ENCODE results near the gene MLX. TPM values are rescaled to one million over a fixed set of nuclear protein-coding genes. Genes with fewer than 3 reads are reported as not detected.
A peak's percentile ranks its signal among the peaks of the same experiment; 100 is the strongest.
"Not testable (repeated sequence)": the region's sequence is repeated elsewhere in the genome, so short reads cannot be mapped to it uniquely, and the experiment has no call there.

The MLX gene
- total and polyA plus RNA-seq, 2 experiments from 2014 or later = 30.8 to 37.0 TPM

DNA sequence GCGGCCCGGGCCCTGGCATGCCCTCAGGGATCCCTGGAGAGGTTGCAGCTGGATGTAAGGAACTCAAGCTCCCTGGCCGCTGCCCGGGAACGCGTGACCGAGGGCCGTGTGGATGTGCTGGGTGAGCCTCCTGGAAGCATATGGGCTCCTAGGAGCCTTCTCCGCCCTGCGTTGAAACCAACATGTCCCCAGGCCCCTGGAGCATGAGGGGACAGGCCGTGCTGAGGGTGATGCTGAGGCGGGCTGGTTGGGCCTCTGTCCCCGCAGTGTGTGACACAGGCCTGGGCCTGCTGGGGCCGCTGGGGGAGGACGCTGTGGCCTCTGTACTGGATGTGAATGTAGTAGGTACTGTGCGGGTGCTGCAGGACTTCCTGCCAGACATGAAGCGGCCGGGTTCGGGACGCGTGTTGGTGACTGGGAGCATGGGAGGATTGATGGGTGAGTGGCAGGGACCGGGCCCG lies 19.9 kb upstream of the MLX start:
- Histone ChIP-seq H4K20me1 (ENCODE audit: insufficient read depth) (no peaks in the 10 kb centered on the region), H3K27ac (no peak overlapping the region), H3K4me2 (ENCODE audit: unreplicated experiment) (no peak overlapping the region), H3K9me2 (ENCODE audit: insufficient read depth) (no peaks in the 10 kb centered on the region), H3K27me3 (replicated peaks; ENCODE audit: insufficient read depth) (no peaks in the 10 kb centered on the region), H3K9ac (no peak overlapping the region), H2AFZ (no peak overlapping the region), H3K36me3 (ENCODE audit: low read depth) (no peaks in the 10 kb centered on the region; the same call in 1 of the 2 replicates), H3K4me3 (no peak overlapping the region), H3K4me1 (ENCODE audit: insufficient read depth) (no peaks in the 10 kb centered on the region), H3K79me2 (ENCODE audit: insufficient read depth) (peaks cover 9% of the 10 kb centered on the region; the same call in 1 of the 2 replicates), H3F3A (ENCODE audit: insufficient read depth) (0 out of 2 replicates have a peak, but pooled peaks cover 7% of the 10 kb centered on the region), H3K9me3 (ENCODE audit: low read depth) (no peaks in the 10 kb centered on the region)
- TF ChIP-seq EZH2 (IDR thresholded peaks at IDR 0.05; ENCODE audit: insufficient read depth, poor library complexity, severe bottlenecking) = no peak
- no peak for TF ChIP-seq EZH2phosphoT487 (IDR thresholded peaks at IDR 0.05; ENCODE audit: insufficient read depth, low read depth)
- no peak for DNase-seq
- WGBS, 2 experiments (ENCODE audit: low coverage in 1 of 2, low lambda C conversion rate in 2 of 2, missing lambda C conversion rate in 2 of 2) = 78 to 84% methylated on average over 21 to 22 of the region's 23 CpGs
- in situ Hi-C loops (cut with MboI) = no loop called here

GRCh38 chr17:42547698-42548069 lies 19.2 kb upstream of the MLX start:
- H3K36me3 ChIP-seq (ENCODE audit: low read depth) = no peaks in the 10 kb centered on the region
- 0 out of 2 replicates have a peak, but pooled peaks cover 7% of the 10 kb centered on the region for H3F3A ChIP-seq (ENCODE audit: insufficient read depth)
- H3K79me2 ChIP-seq (ENCODE audit: insufficient read depth) = peaks cover 9% of the 10 kb centered on the region; the same call in 1 of the 2 replicates
- H3K4me1 ChIP-seq (ENCODE audit: insufficient read depth) = no peaks in the 10 kb centered on the region
- H3K9me3 ChIP-seq (ENCODE audit: low read depth) = no peaks in the 10 kb centered on the region
- no peak for DNase-seq
- in situ Hi-C loops (cut with MboI) = no loop called here
- no peaks in the 10 kb centered on the region for H3K9me2 ChIP-seq (ENCODE audit: insufficient read depth)
- no peak overlapping the region for H3K27ac ChIP-seq
- WGBS, 2 experiments (ENCODE audit: low coverage in 1 of 2, low lambda C conversion rate in 2 of 2, missing lambda C conversion rate in 2 of 2) = 93 to 96% methylated on average over 14 of the region's 14 CpGs
- H3K27me3 ChIP-seq (replicated peaks; ENCODE audit: insufficient read depth) = no peaks in the 10 kb centered on the region
- H4K20me1 ChIP-seq (ENCODE audit: insufficient read depth) = no peaks in the 10 kb centered on the region
- no peak overlapping the region for H3K4me3 ChIP-seq
- H3K4me2 ChIP-seq (ENCODE audit: unreplicated experiment) = no peak overlapping the region
- H3K9ac ChIP-seq = no peak overlapping the region
- no peak overlapping the region for H2AFZ ChIP-seq
- TF ChIP-seq EZH2phosphoT487 (IDR thresholded peaks at IDR 0.05; ENCODE audit: insufficient read depth, low read depth) (no peak), EZH2 (IDR thresholded peaks at IDR 0.05; ENCODE audit: insufficient read depth, poor library complexity, severe bottlenecking) (no peak)

- no peaks in the 10 kb centered on the region for H3K36me3 ChIP-seq (ENCODE audit: low read depth)
- H2AFZ ChIP-seq = no peak overlapping the region
- 42 to 46% methylated on average over 47 to 74 of the region's 74 CpGs for WGBS, 2 experiments (ENCODE audit: low coverage in 1 of 2, low lambda C conversion rate in 2 of 2, missing lambda C conversion rate in 2 of 2)
- H3K27ac ChIP-seq = no peak overlapping the region
- H3K9ac ChIP-seq = no peak overlapping the region
- H4K20me1 ChIP-seq (ENCODE audit: insufficient read depth) = no peaks in the 10 kb centered on the region
- H3K79me2 ChIP-seq (ENCODE audit: insufficient read depth) = peaks cover 9% of the 10 kb centered on the region; the same call in 1 of the 2 replicates
- in situ Hi-C loops (cut with MboI) = no loop called here
- TF ChIP-seq EZH2 (IDR thresholded peaks at IDR 0.05; ENCODE audit: insufficient read depth, poor library complexity, severe bottlenecking) = no peak
- TF ChIP-seq EZH2phosphoT487 (IDR thresholded peaks at IDR 0.05; ENCODE audit: insufficient read depth, low read depth) = no peak
- H3K27me3 ChIP-seq (replicated peaks; ENCODE audit: insufficient read depth) = no peaks in the 10 kb centered on the region
- H3K4me3 ChIP-seq = no peak overlapping the region
- H3K4me1 ChIP-seq (ENCODE audit: insufficient read depth) = no peaks in the 10 kb centered on the region
- H3F3A ChIP-seq (ENCODE audit: insufficient read depth) = 0 out of 2 replicates have a peak, but pooled peaks cover 7% of the 10 kb centered on the region
- no peak for DNase-seq
- no peaks in the 10 kb centered on the region for H3K9me2 ChIP-seq (ENCODE audit: insufficient read depth)
- no peaks in the 10 kb centered on the region for H3K9me3 ChIP-seq (ENCODE audit: low read depth)
- H3K4me2 ChIP-seq (ENCODE audit: unreplicated experiment) = no peak overlapping the region
Measured at GRCh38 chr17:42548070-42548837, 18.6 kb upstream of the MLX start.

DNA sequence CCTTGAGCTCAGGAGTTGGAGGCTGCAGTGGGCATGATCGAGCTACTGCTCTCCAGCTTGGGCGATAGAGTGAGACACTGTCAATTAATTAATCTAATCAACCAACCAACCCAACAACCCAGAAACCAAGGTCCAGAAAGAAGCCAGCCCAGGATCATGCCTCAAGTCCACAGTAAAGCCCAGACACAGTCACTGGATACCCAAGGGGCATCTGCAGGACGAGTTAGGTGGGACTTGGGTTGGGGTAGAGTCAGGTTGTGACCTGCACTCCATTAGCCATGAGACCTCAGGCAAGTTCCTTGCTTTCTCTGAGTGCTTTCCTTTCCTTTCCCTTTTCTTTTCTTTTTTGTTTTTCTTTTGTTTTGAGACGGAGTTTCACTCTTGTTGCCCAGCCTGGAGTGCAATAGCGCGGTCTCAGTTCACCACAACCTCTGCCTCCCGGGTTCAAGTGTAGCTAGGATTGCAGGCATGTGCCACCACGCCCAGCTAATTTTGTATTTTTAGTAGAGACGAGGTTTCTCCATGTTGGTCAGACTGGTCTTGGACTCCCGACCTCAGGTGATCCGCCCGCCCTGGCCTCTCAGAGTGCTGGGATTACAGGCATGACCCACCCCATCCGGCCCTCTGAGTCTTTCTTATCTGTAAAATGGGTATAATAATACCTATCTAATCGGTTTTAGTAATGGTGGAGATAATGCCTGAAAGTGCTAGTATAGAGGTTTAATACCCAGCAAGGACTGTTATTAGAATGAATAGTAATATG lies 17.7 kb upstream of the MLX start:
- in situ Hi-C loops (cut with MboI) = no loop called here
- H4K20me1 ChIP-seq (ENCODE audit: insufficient read depth) = no peaks in the 10 kb centered on the region
- H3F3A ChIP-seq (ENCODE audit: insufficient read depth) = 0 out of 2 replicates have a peak, but pooled peaks cover 7% of the 10 kb centered on the region
- peaks cover 15% of the 10 kb centered on the region; the same call in 1 of the 2 replicates for H3K79me2 ChIP-seq (ENCODE audit: insufficient read depth)
- no peak for DNase-seq
- no peak overlapping the region for H3K9ac ChIP-seq
- no peaks in the 10 kb centered on the region for H3K27me3 ChIP-seq (replicated peaks; ENCODE audit: insufficient read depth)
- H2AFZ ChIP-seq = no peak overlapping the region
- no peaks in the 10 kb centered on the region for H3K9me2 ChIP-seq (ENCODE audit: insufficient read depth)
- no peaks in the 10 kb centered on the region for H3K36me3 ChIP-seq (ENCODE audit: low read depth)
- no peak overlapping the region for H3K4me2 ChIP-seq (ENCODE audit: unreplicated experiment)
- H3K27ac ChIP-seq = no peak overlapping the region
- no peaks in the 10 kb centered on the region for H3K9me3 ChIP-seq (ENCODE audit: low read depth)
- TF ChIP-seq EZH2phosphoT487 (IDR thresholded peaks at IDR 0.05; ENCODE audit: insufficient read depth, low read depth) (no peak), EZH2 (IDR thresholded peaks at IDR 0.05; ENCODE audit: insufficient read depth, poor library complexity, severe bottlenecking) (no peak)
- 91% methylated on average over 14 of the region's 14 CpGs for WGBS, 2 experiments (ENCODE audit: low coverage in 1 of 2, low lambda C conversion rate in 2 of 2, missing lambda C conversion rate in 2 of 2)
- H3K4me3 ChIP-seq = no peak overlapping the region
- H3K4me1 ChIP-seq (ENCODE audit: insufficient read depth) = no peaks in the 10 kb centered on the region

DNA sequence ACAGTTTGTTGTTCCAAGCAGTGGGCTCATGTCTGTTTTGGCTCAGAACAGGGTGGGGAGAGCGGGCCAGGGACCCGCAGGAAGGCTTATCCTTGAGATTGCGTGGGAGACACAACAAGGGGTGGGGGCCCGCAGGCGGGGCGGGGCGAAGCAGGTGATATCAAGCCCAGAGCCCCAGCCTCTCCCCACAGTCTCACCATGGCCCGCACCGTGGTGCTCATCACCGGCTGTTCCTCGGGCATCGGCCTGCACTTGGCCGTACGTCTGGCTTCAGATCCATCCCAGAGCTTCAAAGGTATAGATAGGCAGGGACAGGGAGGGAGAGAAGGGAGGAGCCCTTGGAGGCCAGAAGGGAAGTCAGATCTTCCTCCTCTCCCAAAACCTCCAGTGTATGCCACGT lies 14.2 kb upstream of the MLX start, which contains the start of gene HSD17B1:
HSD17B1 (plus strand) TSS at position 188 of the 400 bp plus-strand sequence; CDS start at position 199, 11 bp downstream.
- Histone ChIP-seq H3K9ac (peak within 1 kb of the TSS; percentile 91), H3K79me2 (ENCODE audit: insufficient read depth) (peaks cover 29% of the 10 kb centered on the region), H3K4me3 (peak within 1 kb of the TSS; percentile 86), H3K4me2 (ENCODE audit: unreplicated experiment) (peak within 1 kb of the TSS; percentile 91)
- H3K9me2 ChIP-seq (ENCODE audit: insufficient read depth); H3K27me3 ChIP-seq (replicated peaks; ENCODE audit: insufficient read depth); H3F3A ChIP-seq (ENCODE audit: insufficient read depth); H3K36me3 ChIP-seq (ENCODE audit: low read depth); H4K20me1 ChIP-seq (ENCODE audit: insufficient read depth); in situ Hi-C loops (cut with MboI); H3K9me3 ChIP-seq (ENCODE audit: low read depth); DNase-seq; H3K27ac ChIP-seq; H2AFZ ChIP-seq; H3K4me1 ChIP-seq (ENCODE audit: insufficient read depth): not testable (repeated sequence)
- WGBS, 2 experiments (ENCODE audit: low coverage in 1 of 2, low lambda C conversion rate in 2 of 2, missing lambda C conversion rate in 2 of 2) = 91 to 95% methylated on average over 8 to 15 of the region's 15 CpGs
